GM18520 (cell line): ENCODE measurements around the gene SDK2.

ENCODE experiments used
- ATAC-seq: cut with Tn5 transposase; IDR thresholded peaks from one replicate; pipeline ENCODE4 v1.9.1; 2021; ENCODE audit not compliant: unreplicated experiment

The SDK2 gene

GRCh38 chr17:73544333-73544732, 99.9 kb downstream of the SDK2 start:
- ATAC-seq = no peak

DNA sequence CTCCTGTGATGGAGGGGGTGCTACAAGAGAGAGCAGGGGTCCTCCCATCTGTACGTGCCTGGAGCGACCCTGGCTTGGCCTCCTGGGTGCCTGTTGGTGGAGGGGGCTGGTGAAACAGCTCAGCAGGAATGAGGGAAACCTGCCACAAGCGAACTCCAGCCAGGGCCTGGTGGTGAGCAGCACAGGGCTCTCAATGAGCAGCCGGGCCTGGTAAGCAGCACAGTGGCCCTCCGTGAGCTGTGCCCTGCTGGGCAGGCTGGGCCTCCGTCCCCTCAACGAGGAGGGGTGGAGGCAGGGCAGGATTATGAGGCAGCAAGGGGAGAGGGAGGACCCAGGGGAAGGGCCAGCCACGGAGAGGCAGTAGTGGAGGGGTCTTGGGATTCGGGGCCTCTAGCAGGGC, 101.9 kb downstream of the SDK2 start:
- ATAC-seq = no peak

- no peak for ATAC-seq
Observed at GRCh38 chr17:73541561-73541981, 102.7 kb downstream of the SDK2 start.

DNA sequence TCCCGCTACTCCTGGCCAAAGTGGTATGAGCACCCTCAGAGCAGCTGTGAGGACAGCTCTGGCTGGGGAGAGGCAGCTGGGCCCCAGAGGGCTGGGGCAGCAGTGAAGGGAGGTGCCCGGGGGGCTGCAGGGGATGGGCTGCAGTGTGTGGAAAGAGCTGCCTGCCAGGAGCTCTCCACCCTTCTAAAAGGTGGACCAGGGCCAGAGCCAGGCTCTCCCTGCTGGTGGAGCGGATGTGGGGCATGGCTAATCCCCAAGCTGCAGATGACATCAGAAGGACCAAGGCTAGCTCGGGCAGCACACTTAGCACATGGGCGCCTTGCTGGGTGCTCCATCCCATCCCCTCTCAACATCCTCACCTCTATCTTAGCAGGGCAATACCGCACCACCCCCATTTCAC, 103.1 kb downstream of the SDK2 start:
- no peak for ATAC-seq

DNA sequence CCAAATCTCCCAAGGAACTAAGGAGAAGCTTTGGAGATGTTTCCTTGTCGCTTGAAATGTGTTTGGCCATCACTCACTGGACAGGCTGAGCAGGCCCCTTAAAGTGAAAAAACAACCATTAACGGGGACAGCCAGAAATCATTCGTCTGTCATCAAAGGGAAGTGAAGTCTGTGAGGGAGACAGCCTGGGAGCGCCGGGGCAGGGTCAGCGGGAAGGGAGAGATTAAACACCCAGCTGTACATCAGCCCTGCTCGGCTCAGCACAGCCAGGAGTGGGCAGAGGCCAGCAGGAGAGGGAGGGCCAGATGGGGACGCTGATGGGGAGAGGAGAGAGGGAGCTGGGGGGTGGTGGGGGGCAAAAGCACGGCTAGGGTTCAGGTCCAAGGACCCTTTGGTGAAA, 105.1 kb downstream of the SDK2 start:
- ATAC-seq = no peak

- no peak for ATAC-seq
Observed at GRCh38 chr17:73538445-73538844, 105.8 kb downstream of the SDK2 start.

DNA sequence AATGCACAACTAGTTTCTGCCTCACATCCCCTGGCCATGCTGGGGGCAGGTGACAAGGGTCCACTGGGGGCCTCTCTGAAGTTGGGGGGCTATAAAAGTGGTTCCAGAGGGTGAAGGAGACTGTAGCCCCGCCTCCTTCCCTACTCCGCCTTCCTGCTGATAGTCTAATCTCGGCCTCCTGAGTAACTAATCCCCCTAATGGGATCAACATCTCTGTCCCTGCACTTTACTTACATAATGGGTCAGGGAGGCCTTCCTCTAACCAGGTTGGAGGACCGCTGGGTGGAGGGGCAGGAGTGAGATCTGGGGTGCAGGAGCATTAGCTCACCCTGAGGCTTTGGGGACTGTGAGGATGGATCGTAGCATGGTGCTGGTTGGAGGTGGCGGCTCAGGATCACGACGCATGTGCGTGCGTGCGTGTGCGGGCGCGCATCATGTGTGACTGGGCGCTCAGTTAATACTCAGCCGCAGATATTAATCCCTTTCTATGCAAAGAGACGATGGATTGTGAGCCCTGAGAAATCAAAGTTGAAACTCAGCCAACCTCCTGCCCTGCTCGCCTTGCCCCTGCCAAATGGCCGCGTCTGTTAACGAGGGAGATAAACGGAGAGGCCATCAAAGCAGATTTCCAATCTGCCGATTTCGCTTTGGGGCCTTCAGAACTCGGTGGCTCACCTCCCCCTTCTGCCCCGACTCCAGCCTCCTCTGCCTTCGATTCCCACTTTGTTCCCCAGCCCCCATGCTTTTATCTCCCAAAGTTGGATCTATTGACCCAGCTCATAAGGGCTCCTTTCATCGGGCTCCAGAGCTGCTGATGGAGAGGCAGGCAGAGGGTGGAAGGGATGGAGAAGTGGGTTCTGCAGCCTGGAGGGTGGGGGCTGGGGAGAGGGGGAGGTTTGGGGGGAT, 107.3 kb downstream of the SDK2 start:
- ATAC-seq = no peak

GRCh38 chr17:73535746-73536145, 108.5 kb downstream of the SDK2 start:
- ATAC-seq = no peak

DNA sequence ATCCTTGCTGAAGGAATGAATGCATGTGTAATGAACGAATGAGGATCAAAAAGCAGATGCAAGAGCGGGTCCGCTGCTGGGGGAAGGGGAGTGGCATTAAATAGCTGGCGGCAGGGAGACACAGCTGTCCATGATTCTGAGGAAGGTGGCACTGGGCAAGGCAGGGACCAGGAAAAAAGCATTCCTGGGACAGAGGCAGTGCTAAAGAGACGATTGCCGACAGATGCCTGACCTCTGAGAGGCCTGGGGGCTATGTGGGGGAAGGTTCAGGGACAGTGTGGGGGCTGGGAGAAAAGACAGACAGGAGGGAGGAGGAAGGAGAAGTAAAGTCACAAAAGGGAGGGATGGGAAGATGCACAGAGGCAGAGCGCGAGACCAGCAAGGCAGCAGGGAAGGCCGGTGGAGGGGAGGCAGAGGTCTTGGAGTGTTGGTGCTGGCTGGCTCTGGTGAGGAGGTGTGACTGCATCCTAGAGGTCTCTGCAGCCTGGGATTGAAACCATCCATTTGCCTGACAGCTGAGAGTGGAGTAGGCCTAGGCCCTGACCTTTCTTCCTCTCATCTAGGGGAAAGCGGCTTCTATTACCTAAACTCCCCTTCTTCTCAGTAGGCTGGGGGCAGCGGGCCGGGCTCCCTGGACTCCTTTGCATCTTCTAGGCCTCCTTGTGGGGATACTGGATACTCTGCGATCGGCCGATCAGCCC, 109.9 kb downstream of the SDK2 start:
- no peak for ATAC-seq

GRCh38 chr17:73533781-73534180, 110.5 kb downstream of the SDK2 start:
- ATAC-seq = no peak

- ATAC-seq = no peak
Observed at GRCh38 chr17:73533127-73533526, 111.1 kb downstream of the SDK2 start.

DNA sequence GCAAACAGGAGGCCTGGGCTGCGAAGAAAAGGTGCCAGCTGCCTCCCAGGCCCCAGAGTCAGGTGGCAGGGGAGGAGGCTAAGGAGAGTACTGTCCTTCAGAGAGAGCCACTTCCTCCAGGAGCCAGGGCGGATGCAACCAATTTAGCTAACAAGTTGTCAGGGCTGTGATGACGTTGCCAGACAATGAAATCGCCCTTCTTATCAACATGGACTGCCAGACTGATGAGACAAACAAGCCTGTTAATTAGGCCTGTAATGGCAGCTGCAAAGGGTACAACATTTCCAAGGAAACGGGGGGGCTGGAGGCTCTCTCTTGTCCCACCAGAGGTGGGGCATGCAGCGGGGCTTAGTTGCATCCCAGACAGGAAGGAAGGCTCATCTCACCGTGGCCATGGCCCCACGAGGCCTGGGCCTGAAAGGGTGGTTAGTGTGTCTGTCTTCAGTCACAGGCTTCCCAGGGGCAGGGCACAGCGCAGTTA, 111.8 kb downstream of the SDK2 start:
- no peak for ATAC-seq

- no peak for ATAC-seq
Observed at GRCh38 chr17:73531158-73531557, 113.1 kb downstream of the SDK2 start.

DNA sequence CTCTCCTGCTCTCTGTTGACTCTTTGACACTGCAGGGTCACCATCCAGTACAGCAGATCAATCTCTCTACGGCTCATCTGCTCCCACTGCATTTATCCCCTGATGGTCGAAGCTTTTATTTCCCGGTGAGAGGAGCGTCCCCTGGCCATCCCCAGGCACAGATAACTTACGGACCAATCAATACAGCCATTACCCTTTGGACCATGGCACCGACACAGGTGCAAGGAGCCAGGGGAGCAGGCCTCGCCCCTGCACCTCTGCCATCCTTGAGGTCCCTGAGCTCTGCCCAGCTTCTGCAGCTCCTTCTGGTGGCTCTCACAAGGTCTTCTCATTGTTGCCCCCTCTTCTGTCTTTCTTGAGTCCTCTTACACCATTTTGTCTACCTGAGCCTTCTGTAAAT, 115.6 kb downstream of the SDK2 start:
- ATAC-seq = no peak

- ATAC-seq = no peak
Observed at GRCh38 chr17:73526952-73527351, 117.3 kb downstream of the SDK2 start.

DNA sequence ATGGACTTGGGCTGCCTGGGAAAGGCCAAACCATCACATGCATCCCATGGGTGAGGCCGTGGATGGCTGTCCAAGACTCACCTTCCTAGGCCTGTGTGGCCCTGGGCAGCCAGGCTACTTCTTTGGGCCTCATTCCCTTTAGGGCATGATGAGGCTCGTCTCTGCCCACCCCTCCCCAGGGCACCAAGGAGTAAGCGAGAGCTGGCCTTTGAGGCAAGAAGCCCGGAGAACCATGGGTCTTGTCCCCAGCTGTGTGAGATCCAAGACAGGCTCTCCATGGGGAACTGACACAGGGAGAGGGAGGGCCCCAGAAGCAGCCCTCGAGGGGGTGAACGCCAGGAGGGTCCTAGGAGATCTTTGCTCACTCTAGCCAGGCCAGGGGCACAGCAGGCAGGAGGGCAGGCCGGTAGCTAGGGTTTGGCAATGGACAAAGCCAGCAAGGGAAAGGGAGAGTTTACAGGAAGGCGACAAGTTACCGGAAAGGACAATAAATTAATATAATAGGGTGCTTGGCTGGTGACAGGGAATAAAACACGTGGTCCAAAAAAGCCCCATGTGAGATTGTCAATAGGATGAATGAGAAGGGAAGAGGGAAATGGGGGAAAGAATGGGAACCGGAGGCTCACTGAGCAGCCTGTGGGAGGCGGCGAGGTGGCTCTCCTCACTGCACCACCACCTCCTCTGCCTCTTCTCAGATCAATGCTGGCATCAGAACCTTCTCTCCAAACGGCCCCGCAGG, 119.1 kb downstream of the SDK2 start:
- no peak for ATAC-seq

DNA sequence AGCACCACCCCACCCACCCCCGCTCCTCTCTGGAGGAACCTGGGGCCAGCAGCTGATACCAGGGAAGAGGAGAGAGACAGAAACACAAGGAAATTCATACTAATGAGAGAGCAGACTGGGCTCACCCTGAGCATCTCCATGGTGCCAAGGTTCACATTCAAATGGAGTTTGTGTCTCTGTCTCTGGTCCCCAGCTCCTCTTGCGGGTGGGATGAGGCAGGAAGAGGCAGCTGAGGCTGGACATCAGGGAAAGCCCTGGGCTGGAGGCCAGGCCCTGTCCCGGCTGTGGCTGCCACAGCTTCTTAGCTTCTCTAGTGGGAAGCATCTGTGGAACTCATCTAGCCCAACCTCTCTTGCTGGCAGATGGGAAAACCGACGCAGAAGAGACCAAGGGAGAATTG, 121.5 kb downstream of the SDK2 start:
- ATAC-seq = no peak

DNA sequence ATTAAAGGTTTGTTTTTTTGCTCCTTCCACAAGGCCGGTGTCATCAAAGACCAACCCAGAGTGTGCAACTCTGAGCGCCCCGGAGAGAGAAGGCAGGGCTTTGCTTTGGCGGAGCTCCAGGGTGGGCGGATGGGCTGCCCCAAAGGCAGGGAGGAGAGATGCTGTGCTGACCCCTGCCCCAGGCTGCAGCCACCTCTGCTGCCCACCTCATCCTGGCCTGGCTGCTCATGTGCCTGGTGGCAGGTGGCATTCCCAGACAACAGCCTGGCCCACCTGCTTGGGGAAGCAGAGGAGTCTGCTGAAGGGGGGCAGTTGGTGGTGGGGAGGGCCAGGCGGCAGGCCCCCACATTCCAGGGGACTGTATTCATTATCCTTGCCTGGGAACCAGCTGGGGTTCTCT, 122.1 kb downstream of the SDK2 start:
- no peak for ATAC-seq

- ATAC-seq = no peak
Observed at GRCh38 chr17:73521376-73521775, 122.9 kb downstream of the SDK2 start.

GRCh38 chr17:73520369-73520761, 123.9 kb downstream of the SDK2 start:
- ATAC-seq = no peak

- ATAC-seq = no peak
Observed at GRCh38 chr17:73519714-73520368, 124.4 kb downstream of the SDK2 start.
